ENCODE results near the gene EHBP1. TPM values are rescaled to one million over a fixed set of nuclear protein-coding genes. Genes with fewer than 3 reads are reported as not detected.
A peak's percentile ranks its signal among the peaks of the same experiment; 100 is the strongest.

The EHBP1 gene
- total RNA-seq, 4 donors from 2014 or later: 195 to 367 (median 212) TPM

DNA sequence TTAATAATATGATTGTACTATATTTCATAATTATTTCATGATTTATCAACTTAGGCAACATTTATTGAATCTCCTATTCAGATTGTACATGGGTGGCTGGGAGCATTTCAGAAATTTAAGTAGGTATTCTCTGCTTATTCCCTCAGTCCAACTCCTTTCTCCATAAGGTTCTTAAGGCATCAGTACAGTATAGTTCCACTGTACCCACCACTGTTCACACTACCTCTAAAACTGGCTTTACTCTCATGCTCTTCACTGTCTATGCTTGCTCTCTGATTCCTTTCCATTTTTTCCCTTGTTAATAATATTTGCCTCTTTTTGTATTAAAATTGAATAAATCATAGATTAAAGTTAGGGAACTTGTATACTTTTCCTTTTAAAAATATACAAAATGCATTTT lies 89.8 kb downstream of the EHBP1 start:
- Histone ChIP-seq H3K27me3 (no peaks in the 10 kb centered on the region), H3K4me1 (peaks cover 0 to 65% (median 17%) of the 10 kb centered on the region in 4 donors), H3K27ac (peak overlapping the region in 2 of 4 donors; percentile 49 to 52), H3K4me3 (no peak overlapping the region), H3K9me3 (no peaks in the 10 kb centered on the region), H3K36me3 (no peaks in the 10 kb centered on the region)
- TF ChIP-seq, protein P1, sequence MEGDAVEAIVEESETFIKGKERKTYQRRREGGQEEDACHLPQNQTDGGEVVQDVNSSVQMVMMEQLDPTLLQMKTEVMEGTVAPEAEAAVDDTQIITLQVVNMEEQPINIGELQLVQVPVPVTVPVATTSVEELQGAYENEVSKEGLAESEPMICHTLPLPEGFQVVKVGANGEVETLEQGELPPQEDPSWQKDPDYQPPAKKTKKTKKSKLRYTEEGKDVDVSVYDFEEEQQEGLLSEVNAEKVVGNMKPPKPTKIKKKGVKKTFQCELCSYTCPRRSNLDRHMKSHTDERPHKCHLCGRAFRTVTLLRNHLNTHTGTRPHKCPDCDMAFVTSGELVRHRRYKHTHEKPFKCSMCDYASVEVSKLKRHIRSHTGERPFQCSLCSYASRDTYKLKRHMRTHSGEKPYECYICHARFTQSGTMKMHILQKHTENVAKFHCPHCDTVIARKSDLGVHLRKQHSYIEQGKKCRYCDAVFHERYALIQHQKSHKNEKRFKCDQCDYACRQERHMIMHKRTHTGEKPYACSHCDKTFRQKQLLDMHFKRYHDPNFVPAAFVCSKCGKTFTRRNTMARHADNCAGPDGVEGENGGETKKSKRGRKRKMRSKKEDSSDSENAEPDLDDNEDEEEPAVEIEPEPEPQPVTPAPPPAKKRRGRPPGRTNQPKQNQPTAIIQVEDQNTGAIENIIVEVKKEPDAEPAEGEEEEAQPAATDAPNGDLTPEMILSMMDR (IDR thresholded peaks at IDR 0.05): no peak
- TF ChIP-seq POLR2A (IDR thresholded peaks at IDR 0.05): no peak
- DNase-seq (ENCODE audit: low spot score in 2 of 2): no peak

DNA sequence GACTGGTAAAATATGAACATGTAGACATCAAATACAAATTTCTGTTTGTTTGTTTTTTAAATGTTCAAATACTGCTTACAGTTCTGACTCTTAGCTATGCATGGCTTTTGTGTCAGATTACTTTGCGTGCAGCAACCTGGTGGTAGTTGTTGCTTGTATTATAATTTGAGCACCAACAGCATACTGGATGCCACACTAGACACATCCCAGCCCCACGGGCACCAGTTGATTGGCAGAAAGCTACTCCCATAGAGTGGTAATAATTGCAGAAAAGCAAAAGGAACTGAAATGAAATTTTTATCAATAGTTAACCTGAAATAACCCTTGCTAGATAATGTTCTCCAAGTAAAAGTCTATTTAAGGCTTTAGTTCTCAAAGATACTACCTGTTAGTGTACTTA lies 91.6 kb downstream of the EHBP1 start:
- Histone ChIP-seq H3K4me3 (no peak overlapping the region), H3K9me3 (no peaks in the 10 kb centered on the region), H3K4me1 (peaks cover 0 to 49% (median 11%) of the 10 kb centered on the region in 4 donors), H3K36me3 (no peaks in the 10 kb centered on the region), H3K27me3 (no peaks in the 10 kb centered on the region), H3K27ac (no peak overlapping the region)
- no peak for DNase-seq (ENCODE audit: low spot score in 2 of 2)
- no peak for TF ChIP-seq POLR2A (IDR thresholded peaks at IDR 0.05)
- 86 to 93% methylated on average over 2 of the region's 2 CpGs for WGBS, 2 donors

DNA sequence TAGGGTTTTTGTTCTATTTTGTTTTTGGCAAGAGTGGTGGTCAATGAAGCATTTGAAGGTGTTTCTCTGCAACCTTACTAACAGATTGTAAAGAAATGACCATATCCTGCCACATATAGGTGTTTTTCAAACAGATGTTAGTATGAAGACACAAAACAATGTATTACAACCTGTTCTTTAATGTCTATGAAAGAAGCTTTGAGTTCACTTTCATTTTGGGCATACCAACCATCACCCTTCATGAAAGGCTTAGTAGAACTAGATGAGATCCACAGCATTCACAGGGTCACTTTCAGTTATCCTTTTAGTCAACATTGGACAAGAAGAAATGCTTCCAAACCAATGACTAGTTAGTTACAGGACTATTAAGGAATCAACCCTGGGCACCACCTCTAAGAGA lies 95.1 kb downstream of the EHBP1 start:
- peaks cover 0 to 2% (median 0%) of the 10 kb centered on the region in 3 donors for H3K36me3 ChIP-seq
- no peaks in the 10 kb centered on the region for H3K9me3 ChIP-seq
- DNase-seq (ENCODE audit: low spot score in 2 of 2): no peak
- H3K27ac ChIP-seq: peak overlapping the region in 1 of 4 donors; percentile 4
- no peaks in the 10 kb centered on the region for H3K27me3 ChIP-seq
- H3K4me1 ChIP-seq: peaks cover 0 to 30% (median 7%) of the 10 kb centered on the region in 4 donors
- TF ChIP-seq, protein P1 (IDR thresholded peaks at IDR 0.05): no peak
- no peak for TF ChIP-seq POLR2A (IDR thresholded peaks at IDR 0.05)
- no peak for TF ChIP-seq EP300 (IDR thresholded peaks at IDR 0.05)
- no peak overlapping the region for H3K4me3 ChIP-seq

DNA sequence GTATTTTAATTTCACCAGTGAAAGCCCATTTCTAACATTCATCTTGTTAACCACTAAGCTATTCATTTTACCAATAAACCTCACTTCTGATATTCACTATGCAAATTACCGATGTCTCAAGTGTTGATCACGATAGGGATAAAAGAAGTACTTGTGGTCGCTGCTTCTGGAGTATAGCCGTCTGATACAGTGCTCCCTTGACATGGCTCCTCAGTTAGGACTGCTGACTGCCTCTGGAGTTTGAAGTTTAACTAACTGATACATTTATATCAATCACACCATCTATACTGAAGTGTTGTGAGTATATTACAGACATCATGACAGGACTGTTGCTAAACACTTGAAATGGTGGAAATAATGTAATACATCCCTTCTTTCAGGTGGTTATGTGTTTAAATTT lies 95.6 kb downstream of the EHBP1 start:
- DNase-seq (ENCODE audit: low spot score in 2 of 2): no peak
- peaks cover 0 to 2% (median 0%) of the 10 kb centered on the region in 4 donors for H3K9me3 ChIP-seq
- H3K4me3 ChIP-seq: no peak overlapping the region
- no peak overlapping the region for H3K27ac ChIP-seq
- WGBS, 2 donors: 76 to 82% methylated on average over 4 of the region's 4 CpGs
- no peaks in the 10 kb centered on the region for H3K27me3 ChIP-seq
- TF ChIP-seq EP300 (IDR thresholded peaks at IDR 0.05): no peak
- H3K4me1 ChIP-seq: peaks cover 0 to 25% (median 4%) of the 10 kb centered on the region in 4 donors
- peaks cover 0 to 7% (median 0%) of the 10 kb centered on the region in 3 donors for H3K36me3 ChIP-seq

DNA sequence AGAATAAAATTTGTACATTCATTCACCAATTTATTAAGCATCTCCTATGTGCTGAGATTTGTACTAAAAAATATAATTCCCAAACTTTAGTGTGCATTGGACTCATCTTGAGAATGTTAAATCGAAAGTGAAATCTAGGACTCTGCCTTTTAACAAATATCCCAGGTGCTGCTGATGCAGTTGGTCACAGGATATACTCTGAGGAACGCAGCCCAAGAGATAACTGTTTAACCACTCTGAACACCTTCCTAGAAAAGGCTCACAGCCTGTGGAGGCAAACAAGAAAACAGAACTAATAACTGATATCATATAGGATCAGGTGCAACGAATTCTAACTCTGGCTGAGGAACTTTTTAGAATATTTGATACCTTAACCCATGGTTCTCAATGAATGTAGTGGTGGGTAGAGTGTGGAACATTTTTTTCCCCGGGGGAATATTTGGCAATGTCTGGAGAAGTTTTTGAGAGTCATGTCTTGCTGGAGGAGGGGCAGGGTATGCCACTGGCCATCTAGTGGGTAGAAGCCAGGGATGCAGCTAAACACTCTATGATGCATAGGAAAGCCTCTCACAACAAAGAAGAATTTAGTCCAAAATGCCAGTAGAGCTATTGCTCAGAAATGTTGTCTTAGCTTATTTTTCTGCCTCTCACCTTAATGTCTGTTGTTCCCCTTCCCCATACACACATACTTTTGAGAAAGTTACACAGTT lies 96.5 kb downstream of the EHBP1 start:
- H3K4me1 ChIP-seq: peaks cover 0 to 16% (median 3%) of the 10 kb centered on the region in 4 donors
- no peaks in the 10 kb centered on the region for H3K27me3 ChIP-seq
- peaks cover 0 to 10% (median 0%) of the 10 kb centered on the region in 4 donors for H3K9me3 ChIP-seq
- 80 to 83% methylated on average over 4 of the region's 4 CpGs for WGBS, 2 donors
- no peak for DNase-seq (ENCODE audit: low spot score in 2 of 2)
- H3K4me3 ChIP-seq: no peak overlapping the region
- peak overlapping the region in 1 of 4 donors; percentile 44 for H3K27ac ChIP-seq
- TF ChIP-seq, protein P1 (IDR thresholded peaks at IDR 0.05): no peak
- TF ChIP-seq EP300 (IDR thresholded peaks at IDR 0.05): no peak
- no peak for TF ChIP-seq POLR2A (IDR thresholded peaks at IDR 0.05)
- H3K36me3 ChIP-seq: peaks cover 0 to 15% (median 0%) of the 10 kb centered on the region in 3 donors

DNA sequence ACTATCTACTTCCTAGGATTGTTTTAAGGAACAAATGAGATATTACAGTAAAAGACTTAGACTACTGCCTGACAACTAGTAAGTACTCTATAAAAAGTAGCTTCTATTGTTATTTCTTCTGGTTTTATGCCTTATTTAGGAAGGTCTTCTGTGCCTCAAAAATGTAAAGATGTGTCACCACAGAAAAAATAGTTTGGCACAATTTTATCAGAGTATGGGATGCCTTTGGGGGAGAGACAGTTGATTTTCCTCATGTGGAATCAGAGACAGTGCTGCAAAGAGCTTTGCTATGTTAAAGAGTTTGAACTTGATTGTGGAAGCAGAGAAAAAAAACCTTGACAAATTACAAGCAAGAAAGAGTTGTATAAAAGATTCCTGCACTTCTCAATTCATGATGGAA lies 98.4 kb downstream of the EHBP1 start:
- DNase-seq (ENCODE audit: low spot score in 2 of 2): no peak
- H3K27me3 ChIP-seq: no peaks in the 10 kb centered on the region
- H3K4me1 ChIP-seq: peaks cover 0 to 11% (median 3%) of the 10 kb centered on the region in 4 donors
- no peak for TF ChIP-seq EP300 (IDR thresholded peaks at IDR 0.05)
- TF ChIP-seq POLR2A (IDR thresholded peaks at IDR 0.05): no peak
- TF ChIP-seq, protein P1 (IDR thresholded peaks at IDR 0.05): no peak
- H3K9me3 ChIP-seq: peaks cover 0 to 19% (median 2%) of the 10 kb centered on the region in 4 donors
- H3K4me3 ChIP-seq: no peak overlapping the region
- H3K27ac ChIP-seq: peak overlapping the region in 2 of 4 donors; percentile 12 to 13
- peaks cover 0 to 29% (median 0%) of the 10 kb centered on the region in 3 donors for H3K36me3 ChIP-seq
